Progenitor cell of endocrine pancreas (in vitro differentiated cells): ENCODE measurements around the gene MECP2. TPM values are rescaled to one million over a fixed set of nuclear protein-coding genes. Genes with fewer than 3 reads are reported as not detected.

Experiments used
- DNase-seq: peaks from one replicate; pipeline ENCODE4 v3.0.0; 2021; ENCODE audit warnings: low spot score; ENCODE audit not compliant: unreplicated experiment
- H3K27ac Mint-ChIP-seq: 2 replicates; pipeline ENCODE4 v1.8.0; 2021; ENCODE audit warnings: mild to moderate bottlenecking, moderate library complexity, mixed read lengths
- H3K27me3 Mint-ChIP-seq: 2 replicates; pipeline ENCODE4 v1.8.0; 2021; ENCODE audit warnings: mixed read lengths
- H3K36me3 Mint-ChIP-seq: 2 replicates; pipeline ENCODE4 v1.8.0; 2022; ENCODE audit warnings: mixed read lengths; ENCODE audit not compliant: insufficient read depth
- H3K4me1 Mint-ChIP-seq: 2 replicates; pipeline ENCODE4 v1.8.0; 2021; ENCODE audit warnings: low read depth, mixed read lengths
- H3K4me3 Mint-ChIP-seq: 2 replicates; pipeline ENCODE4 v1.8.0; 2021; ENCODE audit warnings: low read depth, mild to moderate bottlenecking, moderate library complexity, mixed read lengths
- H3K9me3 Mint-ChIP-seq: 2 replicates; pipeline ENCODE4 v1.8.0; 2021; ENCODE audit warnings: low read depth, mixed read lengths
- CTCF ChIP-seq: fragments of 200-600 bp; sonication (generic); IDR thresholded peaks from one replicate; pipeline ENCODE4 v1.5.0; 2021; ENCODE audit warnings: antibody characterized with exemption, mild to moderate bottlenecking; ENCODE audit not compliant: unreplicated experiment
- microRNA-seq: library from miRNA; unstranded; fragments of <30 nt; microRNA quantifications from one replicate; pipeline ENCODE4 v1.1.0, GENCODE V29; 2020; ENCODE audit warnings: borderline number of aligned reads; ENCODE audit not compliant: unreplicated experiment
- total RNA-seq: library from RNA; stranded (reverse); gene quantifications from 2 replicates; pipeline ENCODE4 v1.2.1, GENCODE V29; 2021

MECP2 gene
- total RNA-seq, 1 donor from 2014 or later, result 47.6 TPM

DNA sequence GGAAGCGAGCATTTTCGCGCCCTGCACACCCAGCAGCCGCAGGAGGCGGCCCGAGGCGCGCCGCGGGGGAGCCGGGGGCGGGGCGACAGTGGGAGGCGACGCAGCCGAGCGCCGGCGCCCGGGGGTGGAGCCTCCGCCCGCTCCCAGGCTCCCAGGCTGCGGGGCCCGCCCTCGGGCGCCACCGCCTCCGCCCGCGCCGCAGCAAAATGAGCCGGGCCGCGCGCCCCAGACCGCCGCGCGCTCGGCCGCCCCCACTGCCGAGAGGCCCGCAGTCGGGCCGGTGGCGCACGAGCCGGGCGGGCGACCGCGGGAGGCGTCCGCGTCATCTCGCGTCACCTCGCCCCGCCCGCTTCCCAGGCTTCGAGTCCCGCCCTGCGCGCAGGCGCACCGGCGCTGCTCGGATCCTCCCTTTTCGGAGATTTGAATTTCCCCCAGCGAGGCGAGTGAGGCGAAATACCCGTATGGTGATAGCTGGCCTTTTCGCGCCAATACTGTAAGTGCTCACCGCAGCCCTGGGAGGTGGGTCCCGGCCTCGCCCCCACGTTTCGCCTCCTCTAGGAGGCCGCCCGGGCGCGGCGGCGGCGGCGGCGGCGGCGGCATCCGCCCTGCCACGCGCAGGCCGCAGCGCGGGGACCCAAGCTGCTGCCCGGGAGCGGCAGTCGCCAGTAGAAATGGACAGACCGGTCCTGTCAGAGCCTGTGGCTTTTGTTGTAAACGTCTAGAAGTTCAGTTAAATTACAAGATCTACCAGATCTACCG, 125.0 kb downstream of the MECP2 start, which contains the start of gene TMEM187:
TSS of gene TMEM187 (plus strand) at position 387 of the 759 bp plus-strand sequence. CDS start 9,309 bp downstream, outside the sequence.
- TF ChIP-seq CTCF, result no peak
- peaks cover 32% of the 10 kb centered on the region for H3K4me1 Mint-ChIP-seq
- H3K36me3 Mint-ChIP-seq, result peaks cover 1% of the 10 kb centered on the region
- H3K27me3 Mint-ChIP-seq, result no peaks in the 10 kb centered on the region
- peak; percentile 85 for DNase-seq
- no peaks in the 10 kb centered on the region for H3K9me3 Mint-ChIP-seq
- peak within 1 kb of the TSS; percentile 100 for H3K4me3 Mint-ChIP-seq
- peak within 1 kb of the TSS; percentile 100 for H3K27ac Mint-ChIP-seq

Small RNAs within 50 kb of the gene (microRNA-seq; reads per million reads assigned to microRNA genes)
- not detected for gene MIR3202-1
- gene MIR3202-2, result not detected
- not detected for gene MIR718

Other genes with a start within 250 kb of the MECP2 start
- 1.4 and 2.4 TPM in 2 replicates for gene L1CAM, start 211.5 kb downstream of the MECP2 start, total RNA-seq
- not detected in 2 replicates for gene AVPR2, start 193.0 kb downstream of the MECP2 start, total RNA-seq
- 16.4 and 16.7 TPM in 2 replicates for gene ARHGAP4, start 171.5 kb downstream of the MECP2 start, total RNA-seq
- 85.3 and 86.3 TPM in 2 replicates for gene NAA10, start 162.7 kb downstream of the MECP2 start, total RNA-seq
- gene RENBP, start 153.1 kb downstream of the MECP2 start, total RNA-seq, result 2.5 and 3.3 TPM in 2 replicates
- 105 and 121 TPM in 2 replicates for gene HCFC1, start 125.9 kb downstream of the MECP2 start, total RNA-seq
- gene TMEM187, start 125.0 kb downstream of the MECP2 start, total RNA-seq, result 10.2 and 11.7 TPM in 2 replicates
- 95.8 and 96.9 TPM in 2 replicates for gene IRAK1, start 77.8 kb downstream of the MECP2 start, total RNA-seq
- not detected in 2 replicates for gene OPN1LW, start 46.5 kb upstream of the MECP2 start, total RNA-seq
- gene OPN1MW, start 84.9 kb upstream of the MECP2 start, total RNA-seq, result not detected in 2 replicates
- not detected in 2 replicates for gene OPN1MW2, start 122.0 kb upstream of the MECP2 start, total RNA-seq
- gene OPN1MW3, start 159.9 kb upstream of the MECP2 start, total RNA-seq, result not detected in 2 replicates
- not detected in 2 replicates for gene TEX28, start 197.4 kb upstream of the MECP2 start, total RNA-seq
- not detected in 2 replicates for gene TKTL1, start 198.1 kb upstream of the MECP2 start, total RNA-seq